Activated CD8-positive, alpha-beta memory T cell treated with anti-CD3 and anti-CD28 coated beads, Interleukin-2, amount 10 ng/mL, durations not matched to agents 7 days and 5 days (primary cell): ENCODE data around the gene TGFB1. TPM values are rescaled to one million over a fixed set of nuclear protein-coding genes. Genes with fewer than 3 reads are reported as not detected.
A peak's percentile ranks its signal among the peaks of the same experiment; 100 is the strongest.
"Not testable (repeated sequence)": the region's sequence is repeated elsewhere in the genome, so short reads cannot be mapped to it uniquely, and the experiment has no call there.

Experiments used
- ATAC-seq: fragments of 150-1000 bp; cut with Tn5 transposase; one replicate; pipeline ENCODE4 v1.10.0; 2021; ENCODE audit warnings: moderate library complexity
- CTCF ChIA-PET: fragments of 350-600 bp; sonication (Branson Sonifier 250); formaldehyde crosslinking; loops from one replicate; lab custom pipeline; 2021; ENCODE audit warnings: antibody characterized with exemption; lab: Charles Lee
- DNase-seq: peaks from one replicate; pipeline ENCODE4 v3.0.0-alpha.2; 2020
- H3K27ac Mint-ChIP-seq: one replicate; pipeline ENCODE4 v1.8.0; 2021; ENCODE audit warnings: mild to moderate bottlenecking, mixed read lengths
- H3K27me3 Mint-ChIP-seq: one replicate; pipeline ENCODE4 v1.8.0; 2021; ENCODE audit warnings: mixed read lengths
- H3K36me3 Mint-ChIP-seq: one replicate; pipeline ENCODE4 v1.8.0; 2021; ENCODE audit warnings: mild to moderate bottlenecking, mixed read lengths
- H3K4me1 Mint-ChIP-seq: one replicate; pipeline ENCODE4 v1.8.0; 2021; ENCODE audit warnings: mixed read lengths
- H3K4me3 Mint-ChIP-seq: one replicate; pipeline ENCODE4 v1.8.0; 2021; ENCODE audit warnings: mild to moderate bottlenecking, moderate library complexity, mixed read lengths
- H3K9me3 Mint-ChIP-seq: one replicate; pipeline ENCODE4 v1.8.0; 2022; ENCODE audit warnings: low read depth, mixed read lengths
- total RNA-seq, 2 experiments: library from RNA; stranded (reverse); gene quantifications; one replicate each; pipeline ENCODE4 v1.2.3, GENCODE V29; 2021

The TGFB1 gene
- total RNA-seq, 2 experiments from 2014 or later = 171 to 179 TPM

DNA sequence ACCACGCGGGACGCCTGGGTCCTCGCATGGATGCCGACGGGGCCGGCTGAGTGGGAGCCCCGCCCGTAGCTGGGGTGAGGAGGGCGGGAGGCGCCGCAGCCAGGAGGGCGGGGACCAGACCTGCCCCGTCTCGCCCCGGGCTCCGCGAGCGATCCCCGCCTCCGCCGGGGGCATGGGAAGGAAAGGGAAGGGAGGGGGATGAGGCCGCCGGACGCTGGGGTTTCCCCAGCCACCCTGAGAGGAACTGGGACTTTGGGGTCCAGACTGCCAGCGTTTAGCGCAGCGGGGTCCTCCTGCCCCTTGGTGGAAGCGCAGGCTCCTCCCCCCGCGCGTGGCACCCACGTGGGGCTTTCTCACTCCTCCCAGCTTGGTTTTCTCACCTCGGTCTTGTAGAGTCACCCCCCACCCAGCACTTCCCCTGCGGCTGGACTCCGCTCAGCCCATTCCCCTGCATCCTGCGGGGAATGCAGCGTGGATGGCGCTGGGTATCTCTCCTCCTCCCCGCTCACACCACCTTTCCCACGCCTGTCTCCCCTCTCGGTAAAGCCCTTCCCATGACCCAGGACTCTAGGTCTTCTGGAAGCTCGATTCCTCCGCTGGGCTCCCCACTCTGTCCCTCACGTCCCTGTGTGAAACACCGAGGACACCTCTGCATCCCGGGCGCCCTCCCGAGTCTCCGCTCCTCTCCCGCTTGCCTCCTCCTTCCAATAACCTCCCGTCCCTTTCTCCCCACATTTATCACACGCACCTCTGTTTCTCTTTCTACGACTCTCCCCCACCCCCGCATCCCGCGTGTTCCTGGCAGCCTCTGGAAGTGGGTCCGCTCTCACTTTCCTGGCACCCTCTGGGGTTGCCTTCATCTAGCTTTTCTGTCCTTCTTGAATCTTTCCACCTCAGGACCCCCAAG lies 2.1 kb downstream of the TGFB1 start:
- no peaks in the 10 kb centered on the region for H3K9me3 Mint-ChIP-seq
- peaks cover 34% of the 10 kb centered on the region for H3K36me3 Mint-ChIP-seq
- ATAC-seq = peak; percentile 65
- no peaks in the 10 kb centered on the region for H3K27me3 Mint-ChIP-seq
- DNase-seq = peak; percentile 91
- H3K27ac Mint-ChIP-seq = peak overlapping the region; percentile 93
- CTCF ChIA-PET = interaction anchor here (0.6 to 3.2 kb wide), 19 partner anchors 7 to 534 kb away, joined by 3 to 51 read pairs (median 5); partner anchors contain the start of genes B3GNT8 and B9D2
- peak overlapping the region; percentile 99 for H3K4me3 Mint-ChIP-seq
- peaks cover 48% of the 10 kb centered on the region for H3K4me1 Mint-ChIP-seq

DNA sequence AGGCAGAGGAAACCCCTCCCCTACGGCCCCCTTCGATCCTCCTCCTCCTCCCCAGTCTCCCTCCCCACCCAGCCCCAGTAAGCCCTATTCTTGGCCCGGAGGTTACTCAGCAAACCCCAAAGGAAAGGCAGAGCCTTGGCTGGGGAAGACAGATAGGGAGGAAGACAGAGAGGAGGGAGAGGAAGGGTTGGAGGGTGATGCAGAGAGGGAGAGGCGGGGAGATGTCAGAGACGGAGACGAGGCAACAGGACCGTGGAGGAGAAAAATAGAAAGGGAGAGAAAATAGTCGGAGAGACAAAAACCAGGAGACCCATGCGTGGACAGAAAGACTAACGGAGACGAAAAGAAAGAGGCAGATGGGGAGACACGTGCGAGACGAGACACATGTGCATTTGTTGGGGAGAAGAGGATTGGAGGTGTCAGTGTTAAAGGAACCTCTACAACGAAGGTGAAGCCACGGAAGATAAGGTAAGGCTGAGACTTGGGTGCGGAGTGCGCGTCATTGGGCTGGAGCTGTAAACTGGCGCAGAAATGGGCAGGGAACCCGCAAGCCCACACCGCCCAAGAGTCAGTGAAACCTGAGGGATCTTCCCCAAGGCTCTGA lies 2.9 kb downstream of the TGFB1 start:
- Mint-ChIP-seq H3K4me1 (peaks cover 47% of the 10 kb centered on the region), H3K4me3 (peak overlapping the region; percentile 99), H3K27ac (peak overlapping the region; percentile 93), H3K9me3 (no peaks in the 10 kb centered on the region), H3K27me3 (no peaks in the 10 kb centered on the region), H3K36me3 (peaks cover 40% of the 10 kb centered on the region)
- DNase-seq (no peak), ATAC-seq (no peak)
- CTCF ChIA-PET = interaction anchor here (0.7 to 3.2 kb wide), 12 partner anchors 9 to 228 kb away, joined by 3 to 51 read pairs (median 6); partner anchors contain the start of gene B9D2

DNA sequence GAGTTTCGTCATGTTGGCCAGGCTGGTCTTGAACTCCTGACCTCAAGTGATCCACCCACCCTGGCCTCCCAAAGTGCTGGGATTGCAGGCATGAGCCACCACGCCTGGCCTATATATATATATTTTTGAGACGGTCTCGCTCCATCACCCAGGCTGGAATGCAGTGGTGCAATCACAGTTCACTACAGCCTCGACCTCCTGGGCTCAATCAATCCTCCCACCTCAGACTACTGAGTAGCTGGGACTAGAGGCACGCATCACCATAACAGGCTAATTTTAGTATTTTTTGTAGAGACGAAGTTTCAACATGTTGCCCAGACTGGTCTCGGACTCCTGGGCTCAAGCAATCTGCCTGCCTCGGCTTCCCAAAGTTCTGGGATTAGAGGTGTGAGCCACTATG lies 6.8 kb downstream of the TGFB1 start:
- H3K27ac Mint-ChIP-seq, ATAC-seq, DNase-seq, H3K9me3 Mint-ChIP-seq, H3K4me3 Mint-ChIP-seq, H3K27me3 Mint-ChIP-seq: not testable (repeated sequence)
- peaks cover 63% of the 10 kb centered on the region for H3K36me3 Mint-ChIP-seq
- CTCF ChIA-PET = interaction anchor here (0.5 to 1.5 kb wide), 3 partner anchors 10 to 911 kb away, joined by 3 read pairs; partner anchors contain the start of gene CCDC97
- peaks cover 56% of the 10 kb centered on the region for H3K4me1 Mint-ChIP-seq

DNA sequence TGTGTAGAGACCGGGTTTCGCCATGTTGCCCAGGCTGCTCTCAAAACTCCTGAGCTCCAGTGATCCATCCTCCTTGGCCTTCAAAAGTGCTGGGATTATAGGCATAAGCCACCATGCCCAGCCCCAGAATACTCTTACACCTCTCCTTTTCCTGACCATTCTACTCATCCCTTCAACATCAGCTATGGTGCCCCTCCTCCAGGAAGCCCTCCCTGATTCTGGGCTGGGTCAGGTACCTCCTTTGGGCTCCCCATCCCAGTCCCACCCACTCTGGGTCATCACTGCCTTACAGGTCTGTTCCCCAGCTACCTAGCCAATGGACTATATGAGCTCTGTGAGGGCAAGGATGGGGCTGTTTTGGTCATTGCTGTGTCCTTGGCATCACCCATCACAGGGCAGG lies 9.6 kb downstream of the TGFB1 start:
- H3K36me3 Mint-ChIP-seq = peaks cover 68% of the 10 kb centered on the region
- peaks cover 55% of the 10 kb centered on the region for H3K4me1 Mint-ChIP-seq
- CTCF ChIA-PET = interaction anchor here (1.1 kb wide), 1 partner anchor 9 kb away, joined by 5 read pairs; no protein-coding TSS in a partner anchor
- H3K9me3 Mint-ChIP-seq = no peaks in the 10 kb centered on the region
- ATAC-seq (no peak), DNase-seq (no peak)
- H3K27ac Mint-ChIP-seq = no peak overlapping the region
- no peaks in the 10 kb centered on the region for H3K27me3 Mint-ChIP-seq
- no peak overlapping the region for H3K4me3 Mint-ChIP-seq

DNA sequence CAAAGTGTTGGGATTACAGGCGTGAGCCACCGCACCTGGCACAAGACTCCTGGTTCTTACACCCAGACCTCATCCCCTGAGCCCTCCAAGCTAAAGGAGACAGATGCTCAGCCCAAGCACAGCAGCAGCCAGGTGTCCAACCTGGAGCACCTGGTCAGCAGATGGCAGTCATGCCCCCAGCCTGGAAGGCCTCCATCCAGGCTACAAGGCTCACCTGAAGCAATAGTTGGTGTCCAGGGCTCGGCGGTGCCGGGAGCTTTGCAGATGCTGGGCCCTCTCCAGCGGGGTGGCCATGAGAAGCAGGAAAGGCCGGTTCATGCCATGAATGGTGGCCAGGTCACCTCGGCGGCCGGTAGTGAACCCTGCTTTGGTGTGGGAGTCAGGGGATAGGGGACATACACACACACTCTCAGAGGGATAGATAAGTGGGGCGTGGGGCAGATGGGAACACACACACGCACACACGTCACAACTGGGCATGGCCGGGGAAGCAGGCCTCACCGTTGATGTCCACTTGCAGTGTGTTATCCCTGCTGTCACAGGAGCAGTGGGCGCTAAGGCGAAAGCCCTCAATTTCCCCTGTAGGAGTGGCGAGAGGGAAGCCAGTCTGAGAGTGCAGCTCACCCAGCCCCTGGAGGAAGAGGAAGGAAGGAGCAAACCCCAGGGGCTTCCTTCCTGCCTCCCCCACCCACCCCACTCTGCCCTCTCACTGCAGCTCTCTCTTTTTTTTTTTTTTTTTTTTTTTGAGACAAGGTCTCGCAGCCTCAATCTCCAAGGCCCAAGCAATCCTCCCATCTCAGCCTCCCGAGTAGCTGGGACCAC lies 11.8 kb downstream of the TGFB1 start:
- CTCF ChIA-PET = interaction anchor here (1.0 to 3.0 kb wide), 3 partner anchors 11 to 137 kb away, joined by 3 to 10 read pairs (median 3); partner anchors contain the start of gene TGFB1

DNA sequence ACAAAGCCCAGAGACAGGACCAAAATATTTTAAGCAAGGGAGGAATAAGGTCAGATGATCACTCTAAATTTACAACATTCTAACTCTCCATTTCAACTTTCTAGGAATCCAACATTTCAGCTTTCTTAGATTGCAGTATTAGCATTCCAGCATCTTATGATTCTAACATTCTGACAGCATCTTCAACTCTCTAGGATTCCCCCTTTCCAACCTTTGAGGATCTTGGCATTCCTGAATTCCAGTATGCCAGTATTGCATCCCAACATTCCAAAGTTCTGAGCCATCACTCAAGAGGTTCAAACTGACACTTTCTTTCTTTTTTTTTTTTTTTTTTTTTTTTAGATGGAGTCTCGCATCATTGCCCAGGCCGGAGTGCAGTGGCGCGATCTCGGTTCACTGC lies 13.8 kb downstream of the TGFB1 start:
- no peaks in the 10 kb centered on the region for H3K9me3 Mint-ChIP-seq
- H3K4me1 Mint-ChIP-seq = peaks cover 52% of the 10 kb centered on the region
- DNase-seq (no peak), ATAC-seq (no peak)
- CTCF ChIA-PET = no interaction called here
- H3K27ac Mint-ChIP-seq = no peak overlapping the region
- H3K27me3 Mint-ChIP-seq = no peaks in the 10 kb centered on the region
- H3K36me3 Mint-ChIP-seq = peaks cover 54% of the 10 kb centered on the region
- no peak overlapping the region for H3K4me3 Mint-ChIP-seq

More for the DNA sequence above, 11.8 kb downstream of the TGFB1 start:
- Mint-ChIP-seq H3K4me1 (peaks cover 48% of the 10 kb centered on the region), H3K9me3 (no peaks in the 10 kb centered on the region), H3K36me3 (peaks cover 63% of the 10 kb centered on the region), H3K27ac (peak overlapping the region; percentile 63), H3K4me3 (peak overlapping the region; percentile 30), H3K27me3 (no peaks in the 10 kb centered on the region)
- ATAC-seq (peak; percentile 49), DNase-seq (no peak)

DNA sequence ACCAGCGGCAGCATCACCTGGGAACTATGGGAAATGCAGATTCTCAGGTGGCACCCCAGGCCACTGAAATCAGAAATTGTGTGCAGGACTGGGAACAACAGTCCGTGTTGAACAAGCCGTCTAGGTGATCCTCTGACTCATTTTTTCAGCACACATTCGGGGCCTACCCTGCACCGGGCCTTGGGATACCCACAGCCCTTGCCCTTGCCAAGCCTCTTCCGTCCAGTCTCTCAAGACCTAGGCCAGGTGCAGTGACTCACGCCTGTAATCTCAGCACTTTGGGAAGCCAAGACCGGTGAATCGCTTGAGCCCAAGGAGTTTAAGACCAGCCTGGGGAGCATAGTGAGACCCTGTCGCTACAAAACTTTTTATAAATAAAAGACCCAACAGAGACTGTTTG lies 18.3 kb downstream of the TGFB1 start:
- no peak for ATAC-seq
- CTCF ChIA-PET = interaction anchor here (0.8 to 1.0 kb wide), 2 partner anchors 21 to 96 kb away, joined by 3 read pairs; no protein-coding TSS in a partner anchor
- Mint-ChIP-seq H3K27ac (no peak overlapping the region), H3K4me3 (no peak overlapping the region), H3K27me3 (no peaks in the 10 kb centered on the region), H3K36me3 (peaks cover 44% of the 10 kb centered on the region), H3K9me3 (no peaks in the 10 kb centered on the region), H3K4me1 (peaks cover 42% of the 10 kb centered on the region)
- DNase-seq = no peak

DNA sequence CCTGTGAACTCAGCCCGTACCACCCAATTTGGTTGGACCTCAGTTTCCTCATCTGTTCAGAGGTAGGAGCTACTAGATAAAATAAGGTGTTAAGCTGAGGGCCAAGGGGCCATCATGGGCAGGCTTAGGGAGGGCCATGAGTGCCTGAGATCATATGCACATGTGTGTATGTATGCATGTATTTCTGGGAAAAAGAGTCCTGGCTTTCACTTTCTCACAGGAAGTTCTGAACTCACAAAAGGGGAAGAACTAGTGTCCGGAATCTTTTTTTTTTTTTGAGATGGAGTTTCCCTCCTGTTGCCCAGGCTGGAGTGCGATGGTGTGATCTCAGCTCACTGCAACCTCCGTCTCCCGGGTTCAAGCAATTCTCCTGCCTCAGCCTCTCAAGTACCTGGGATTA lies 18.9 kb downstream of the TGFB1 start:
- DNase-seq (no peak), ATAC-seq (no peak)
- Mint-ChIP-seq H3K4me1 (peaks cover 44% of the 10 kb centered on the region), H3K27me3 (no peaks in the 10 kb centered on the region), H3K27ac (no peak overlapping the region), H3K36me3 (peaks cover 44% of the 10 kb centered on the region), H3K4me3 (no peak overlapping the region), H3K9me3 (no peaks in the 10 kb centered on the region)
- CTCF ChIA-PET = interaction anchor here (1.0 to 1.2 kb wide), 3 partner anchors 17 to 197 kb away, joined by 3 read pairs; no protein-coding TSS in a partner anchor

DNA sequence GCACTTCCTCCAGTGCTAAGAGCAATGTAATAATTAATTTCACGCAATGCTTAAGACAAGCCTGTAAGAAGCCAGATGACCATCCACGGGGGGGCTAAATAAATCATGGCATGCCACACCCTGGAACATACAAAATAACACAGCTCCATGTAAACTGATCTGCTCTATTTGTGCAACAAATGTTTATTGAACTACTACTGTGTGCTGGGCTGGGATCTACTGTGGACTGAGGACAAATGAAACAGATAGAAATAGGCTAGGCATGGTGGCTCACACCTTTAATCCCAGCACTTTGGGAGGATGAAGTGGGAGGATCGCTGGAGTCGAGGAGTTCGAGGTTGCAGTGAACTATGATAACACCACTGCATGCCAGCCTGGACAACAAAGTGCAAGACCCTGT lies 21.3 kb downstream of the TGFB1 start:
- Mint-ChIP-seq H3K4me1 (peaks cover 53% of the 10 kb centered on the region), H3K4me3 (no peak overlapping the region), H3K27ac (no peak overlapping the region), H3K9me3 (no peaks in the 10 kb centered on the region), H3K27me3 (no peaks in the 10 kb centered on the region), H3K36me3 (peaks cover 47% of the 10 kb centered on the region)
- ATAC-seq (no peak), DNase-seq (no peak)
- CTCF ChIA-PET = interaction anchor here (1.6 kb wide), 1 partner anchor 19 kb away, joined by 4 read pairs; no protein-coding TSS in a partner anchor

DNA sequence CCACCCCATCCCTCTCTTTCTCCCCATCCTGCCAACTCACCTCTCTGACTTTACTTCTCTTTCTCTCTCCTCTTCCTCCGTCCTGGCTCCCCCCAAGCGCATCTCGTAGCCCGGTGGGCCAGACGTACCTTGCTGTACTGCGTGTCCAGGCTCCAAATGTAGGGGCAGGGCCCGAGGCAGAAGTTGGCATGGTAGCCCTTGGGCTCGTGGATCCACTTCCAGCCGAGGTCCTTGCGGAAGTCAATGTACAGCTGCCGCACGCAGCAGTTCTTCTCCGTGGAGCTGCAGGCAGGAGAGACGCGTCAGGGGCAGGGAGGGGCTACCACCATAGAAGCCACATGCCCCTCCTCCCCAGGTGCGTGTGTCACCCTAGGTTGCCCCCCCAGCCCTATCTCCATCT lies 21.7 kb downstream of the TGFB1 start:
- ATAC-seq = no peak
- no peaks in the 10 kb centered on the region for H3K9me3 Mint-ChIP-seq
- CTCF ChIA-PET = interaction anchor here (1.6 kb wide), 1 partner anchor 20 kb away, joined by 4 read pairs; no protein-coding TSS in a partner anchor
- H3K4me3 Mint-ChIP-seq = no peak overlapping the region
- DNase-seq = no peak
- no peaks in the 10 kb centered on the region for H3K27me3 Mint-ChIP-seq
- peaks cover 55% of the 10 kb centered on the region for H3K4me1 Mint-ChIP-seq
- peaks cover 48% of the 10 kb centered on the region for H3K36me3 Mint-ChIP-seq
- H3K27ac Mint-ChIP-seq = peak overlapping the region; percentile 22

DNA sequence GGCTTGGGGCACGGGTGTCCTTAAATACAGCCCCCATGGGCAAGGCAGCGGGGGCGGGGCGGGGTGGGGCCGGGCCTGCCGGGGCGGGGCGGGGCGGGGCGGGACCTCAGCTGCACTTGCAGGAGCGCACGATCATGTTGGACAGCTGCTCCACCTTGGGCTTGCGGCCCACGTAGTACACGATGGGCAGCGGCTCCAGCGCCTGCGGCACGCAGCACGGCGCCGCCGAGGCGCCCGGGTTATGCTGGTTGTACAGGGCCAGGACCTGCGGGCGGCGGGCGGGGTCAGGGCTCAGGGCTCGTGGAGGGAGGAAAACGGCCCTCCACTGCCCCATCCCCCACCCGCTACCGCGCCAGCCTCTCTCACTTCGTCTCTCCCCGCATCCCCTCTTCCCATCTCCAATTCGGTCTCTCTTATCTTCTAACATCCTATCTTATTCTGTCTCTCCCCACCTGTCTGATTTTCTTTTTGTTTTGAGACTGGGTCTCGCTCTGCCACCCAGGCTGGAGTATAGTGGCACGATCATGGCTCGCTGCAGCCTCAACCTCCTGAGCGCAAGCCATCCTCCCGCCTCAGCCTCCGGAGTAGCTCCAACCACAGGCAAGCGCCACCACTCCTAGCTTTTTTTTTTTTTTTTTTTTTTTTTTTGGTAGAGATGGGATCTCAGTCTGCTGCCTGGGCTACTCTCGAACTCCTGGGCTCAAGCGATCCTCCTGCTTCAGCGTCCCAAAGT lies 22.6 kb downstream of the TGFB1 start:
- Mint-ChIP-seq H3K9me3 (no peaks in the 10 kb centered on the region), H3K36me3 (peaks cover 52% of the 10 kb centered on the region), H3K4me1 (peaks cover 62% of the 10 kb centered on the region), H3K27ac (peak overlapping the region; percentile 61), H3K4me3 (no peak overlapping the region), H3K27me3 (no peaks in the 10 kb centered on the region)
- DNase-seq (no peak), ATAC-seq (no peak)
- CTCF ChIA-PET = no interaction called here

DNA sequence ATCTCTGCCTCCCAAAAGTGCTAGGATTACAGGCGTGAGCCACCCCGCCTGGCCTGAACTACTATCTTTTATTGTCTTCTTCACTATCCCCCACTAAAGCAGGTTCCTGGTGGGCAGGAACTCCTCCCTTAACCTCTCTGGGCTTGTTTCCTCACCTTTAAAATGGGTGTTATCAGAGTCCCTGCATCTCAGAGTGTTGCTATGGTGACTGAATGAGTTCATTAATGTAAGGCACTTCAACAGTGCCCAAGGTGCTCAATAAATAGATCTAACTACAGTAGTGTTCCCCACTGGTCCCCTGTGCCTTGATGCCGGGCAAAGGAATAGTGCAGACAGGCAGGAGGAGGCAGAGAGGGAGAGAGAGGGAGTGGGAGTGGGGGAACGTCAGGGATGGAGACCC lies 23.2 kb downstream of the TGFB1 start:
- peaks cover 61% of the 10 kb centered on the region for H3K4me1 Mint-ChIP-seq
- CTCF ChIA-PET = no interaction called here

More for the DNA sequence above, 23.2 kb downstream of the TGFB1 start:
- no peak for DNase-seq
- H3K9me3 Mint-ChIP-seq = no peaks in the 10 kb centered on the region
- no peak for ATAC-seq
- peaks cover 51% of the 10 kb centered on the region for H3K36me3 Mint-ChIP-seq
- H3K27ac Mint-ChIP-seq = peak overlapping the region; percentile 74
- no peak overlapping the region for H3K4me3 Mint-ChIP-seq
- H3K27me3 Mint-ChIP-seq = no peaks in the 10 kb centered on the region
